HG02759 (cell line): ENCODE results near the gene WBP4.
"Not testable (repeated sequence)": the region's sequence is repeated elsewhere in the genome, so short reads cannot be mapped to it uniquely, and the experiment has no call there.

Experiments
- ATAC-seq: cut with Tn5 transposase; IDR thresholded peaks from one replicate; pipeline ENCODE4 v1.9.1; 2021; ENCODE audit warnings: mild to moderate bottlenecking, moderate library complexity; ENCODE audit not compliant: unreplicated experiment

The WBP4 gene

DNA sequence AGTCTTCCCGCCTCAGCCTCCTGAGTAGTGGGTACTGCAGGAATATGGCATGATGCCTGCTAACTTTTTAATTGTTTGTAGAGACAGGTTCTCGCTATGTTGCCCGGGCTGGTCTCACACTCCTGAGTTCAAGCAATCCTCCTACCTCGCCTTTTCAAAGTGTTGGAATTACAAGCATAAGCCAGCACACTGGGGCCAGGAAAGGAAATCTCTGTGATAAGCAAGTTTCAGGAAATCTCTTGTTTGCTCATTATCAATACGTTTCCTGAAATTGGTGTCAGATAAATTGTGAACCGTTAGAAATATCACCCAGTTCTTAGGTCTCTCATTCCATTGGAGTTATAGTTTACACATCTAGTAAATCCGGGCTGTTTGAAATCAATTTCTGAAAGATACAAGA lies 14.2 kb downstream of the WBP4 start:
- no peak for ATAC-seq

DNA sequence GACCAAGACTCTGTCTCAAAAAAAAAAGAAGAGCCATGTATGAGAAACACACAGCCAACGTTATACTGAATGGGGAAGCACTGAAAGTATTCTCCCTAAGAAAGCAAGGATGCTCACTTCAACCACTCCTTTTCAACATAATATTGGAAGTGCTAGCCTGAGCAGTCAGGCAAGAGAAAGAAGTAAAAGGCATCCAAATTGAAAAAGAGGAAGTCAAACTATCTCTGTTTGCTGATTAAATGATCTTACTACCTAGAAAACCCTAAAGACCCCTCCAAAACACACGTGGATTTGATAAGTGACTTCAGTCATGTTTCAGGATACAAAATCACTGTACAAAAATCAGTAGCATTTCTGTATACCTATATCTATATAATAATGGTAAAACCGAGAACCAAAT lies 16.2 kb downstream of the WBP4 start:
- ATAC-seq = no peak

DNA sequence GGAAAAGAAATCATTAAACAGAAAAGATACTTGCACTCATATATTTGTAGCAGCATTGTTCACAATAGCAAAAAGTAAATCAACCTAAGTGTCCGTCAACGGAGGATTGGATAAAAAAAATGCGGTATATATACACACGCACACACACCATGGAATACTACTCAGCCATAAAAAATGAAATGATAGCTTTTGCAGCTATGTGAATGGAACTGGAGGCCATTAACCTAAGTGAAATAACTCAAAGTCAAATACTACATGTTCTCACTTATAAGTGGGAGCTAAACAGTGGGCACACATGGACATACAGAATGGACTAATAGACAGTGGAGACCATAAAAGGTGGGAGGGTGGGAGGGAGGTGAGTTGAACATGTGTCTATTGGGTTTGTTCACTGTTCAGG lies 18.4 kb downstream of the WBP4 start:
- no peak for ATAC-seq

DNA sequence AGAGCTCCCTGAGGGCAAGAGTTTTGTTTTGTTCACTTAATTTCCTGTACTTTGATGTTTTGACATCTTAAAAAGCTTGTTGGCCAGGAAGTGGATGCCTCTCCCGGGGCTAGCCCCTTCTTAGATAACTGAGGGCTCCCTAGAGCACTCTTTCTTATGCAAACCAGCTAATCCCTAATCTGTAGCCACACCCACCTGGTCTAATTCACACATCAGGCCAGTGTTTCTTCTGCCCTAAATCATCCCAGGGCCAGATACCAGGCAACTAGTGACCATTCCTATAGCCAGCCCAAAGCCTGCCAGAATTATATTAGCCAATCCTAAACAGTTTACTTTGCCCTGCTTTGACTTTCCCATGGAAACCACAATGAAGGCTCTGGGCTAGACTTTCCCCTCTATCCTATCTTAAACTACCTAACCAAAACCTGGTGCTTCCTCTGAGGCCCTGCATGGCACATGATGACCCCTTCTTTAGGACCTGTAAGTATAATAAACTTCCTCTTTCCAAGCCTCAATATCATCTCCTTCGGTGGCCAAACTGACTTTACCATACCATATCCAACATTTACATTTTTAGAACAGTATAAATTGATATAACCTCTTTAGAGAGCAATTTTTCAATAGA lies 24.8 kb downstream of the WBP4 start:
- no peak for ATAC-seq

DNA sequence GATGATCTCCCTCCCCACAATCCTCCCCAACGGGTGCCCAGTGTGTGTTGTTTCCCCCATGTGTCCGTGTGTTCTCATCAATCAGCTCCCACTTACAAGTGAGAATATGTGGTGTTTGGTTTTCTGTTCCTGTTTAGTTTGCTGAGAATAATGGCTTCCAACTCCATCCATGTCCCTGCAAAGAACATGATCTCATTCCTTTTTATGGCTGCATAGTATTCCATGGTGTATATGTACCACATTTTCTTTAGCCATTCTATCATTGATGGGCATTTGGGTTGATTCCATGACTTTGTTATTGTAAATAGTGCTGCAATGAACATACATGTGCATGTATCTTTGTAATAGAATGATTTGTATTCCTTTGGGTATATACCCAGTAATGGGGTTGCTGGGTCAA lies 34.4 kb downstream of the WBP4 start:
- not testable (repeated sequence) for ATAC-seq

DNA sequence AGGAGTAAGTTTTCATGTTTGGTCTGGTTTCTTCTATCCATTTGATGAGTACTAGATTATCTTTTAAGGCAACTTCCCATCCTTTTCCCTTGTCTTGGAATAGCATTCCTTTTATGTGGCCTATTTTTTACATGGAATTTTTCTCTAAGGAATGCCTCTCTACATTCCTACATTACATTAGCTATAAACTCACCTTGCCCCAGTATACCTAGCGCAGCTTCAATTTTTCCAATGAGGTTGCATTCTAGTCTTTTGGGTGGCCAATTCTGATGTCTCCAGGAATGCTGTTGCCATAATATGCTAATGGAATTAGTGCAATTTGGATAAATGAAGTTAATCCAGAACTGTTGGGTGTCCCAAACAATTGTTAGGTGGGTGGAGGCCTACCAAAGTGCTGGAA lies 37.5 kb downstream of the WBP4 start:
- ATAC-seq = no peak

DNA sequence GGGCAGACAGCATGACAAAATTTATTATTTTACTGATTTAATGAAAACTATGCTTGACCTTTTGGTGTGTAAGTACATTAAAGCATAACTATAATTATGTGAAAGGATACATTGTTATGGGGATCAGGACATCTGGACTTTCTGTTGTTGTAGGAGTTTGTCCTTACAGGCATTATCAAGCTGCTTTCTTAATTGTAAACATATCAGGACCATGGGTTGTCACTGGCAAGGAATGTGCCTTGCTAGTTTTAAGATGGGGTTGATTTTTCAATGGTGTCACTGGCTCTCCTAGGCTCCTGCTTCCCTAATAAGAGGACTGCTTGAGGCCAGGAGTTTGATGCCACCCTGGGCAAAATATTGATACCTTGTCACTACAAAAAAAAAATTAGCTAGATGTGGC lies 38.7 kb downstream of the WBP4 start:
- ATAC-seq = no peak

DNA sequence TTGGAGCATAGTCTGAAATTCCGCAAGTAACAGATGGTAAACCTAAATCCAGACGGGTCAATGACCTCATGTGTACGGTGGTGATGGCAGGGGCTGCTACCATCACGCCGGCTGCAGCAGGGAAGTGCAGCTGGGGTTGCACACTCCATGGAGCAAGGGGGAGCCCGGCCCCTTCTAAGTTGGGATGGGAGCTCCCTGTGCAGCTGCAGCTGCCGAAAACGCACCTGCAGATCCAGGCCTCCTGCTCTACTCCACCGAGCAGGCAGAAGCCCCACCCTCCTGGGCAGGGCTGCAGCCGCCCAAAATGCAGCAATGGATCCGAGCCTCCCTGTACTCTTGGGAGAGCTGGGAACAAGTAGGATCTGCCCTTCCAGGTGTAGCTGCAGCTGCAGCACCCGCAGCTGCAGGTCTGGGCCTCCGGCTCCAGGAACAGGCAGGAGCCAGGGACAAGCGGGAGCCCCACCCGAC lies 45.8 kb downstream of the WBP4 start:
- ATAC-seq = no peak

DNA sequence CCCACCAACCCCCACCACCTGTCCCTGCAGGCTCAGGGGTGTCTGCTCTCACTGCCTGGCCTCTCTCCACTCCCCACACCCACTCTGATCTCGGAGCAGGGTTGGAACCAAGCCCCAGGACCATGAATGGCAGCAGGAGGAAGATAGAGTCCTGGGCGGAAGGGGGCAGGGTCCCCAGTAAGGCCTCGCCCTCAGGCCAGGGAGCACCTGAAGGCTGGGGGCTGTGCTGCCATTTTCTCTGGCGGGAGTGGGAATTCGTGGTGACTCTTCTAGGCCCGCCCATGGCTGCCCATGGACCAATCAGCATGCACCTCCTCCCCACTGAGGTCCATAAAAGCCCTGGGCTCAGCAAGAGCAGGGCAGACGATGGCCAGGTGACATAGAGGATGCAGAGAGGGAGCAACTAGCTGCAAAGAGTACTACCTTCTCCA lies 46.3 kb downstream of the WBP4 start:
- ATAC-seq = no peak

DNA sequence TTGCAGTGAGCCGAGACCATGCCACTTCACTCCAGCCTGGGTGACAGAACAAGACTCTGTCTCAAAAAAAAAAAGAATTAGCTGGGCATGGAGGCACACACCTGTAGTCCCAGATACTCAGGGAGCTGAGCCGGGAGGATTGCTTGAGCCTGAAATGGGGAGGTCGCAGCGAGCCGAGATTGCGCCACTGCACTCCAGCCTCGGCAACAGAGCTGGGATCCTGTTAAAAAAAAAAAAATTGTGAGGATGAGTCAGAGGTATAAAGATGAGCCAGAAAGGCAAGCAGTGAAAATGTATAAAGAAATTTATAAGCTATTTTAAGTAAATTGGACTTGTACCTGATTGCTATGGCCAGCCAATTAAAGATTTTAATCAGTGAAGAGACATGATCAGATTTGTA lies 50.1 kb downstream of the WBP4 start:
- no peak for ATAC-seq

DNA sequence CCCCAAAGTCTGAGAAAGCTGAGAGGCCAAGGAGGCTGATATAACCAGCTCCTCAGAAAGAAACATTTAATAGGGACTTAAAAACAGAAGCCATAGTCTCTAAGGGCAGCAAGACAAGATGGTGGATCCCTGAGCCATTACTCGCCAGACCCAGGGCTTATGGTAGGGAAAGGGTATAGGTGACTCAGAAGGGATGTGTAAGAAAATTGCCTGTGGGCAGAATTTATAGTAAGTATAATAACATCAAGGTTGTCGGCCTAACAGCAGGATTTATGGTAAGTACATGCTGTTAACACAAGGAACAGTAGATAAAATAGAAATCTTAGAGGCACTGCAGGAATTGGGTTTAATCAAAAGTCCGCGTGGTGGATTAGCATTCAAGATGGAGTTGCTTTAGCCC lies 56.6 kb downstream of the WBP4 start:
- ATAC-seq = no peak

DNA sequence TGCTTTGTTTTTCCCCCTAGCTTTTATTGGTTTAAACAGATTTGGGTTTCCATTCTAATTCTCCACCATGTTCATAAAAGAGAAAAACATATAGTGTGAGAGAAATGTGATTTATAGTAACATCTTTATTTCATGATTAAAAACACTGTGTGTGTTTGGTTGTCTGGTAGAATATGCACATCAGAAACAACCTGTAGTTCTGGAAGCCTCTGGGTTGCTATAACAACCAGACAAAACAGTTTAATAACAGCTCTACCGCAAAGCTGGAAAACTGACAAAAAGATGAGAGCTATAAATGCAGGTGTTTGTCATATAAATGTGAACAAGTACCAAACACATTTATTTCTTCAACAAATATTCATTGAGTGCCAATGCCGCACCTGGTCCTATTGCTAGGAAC lies 61.5 kb downstream of the WBP4 start:
- no peak for ATAC-seq

DNA sequence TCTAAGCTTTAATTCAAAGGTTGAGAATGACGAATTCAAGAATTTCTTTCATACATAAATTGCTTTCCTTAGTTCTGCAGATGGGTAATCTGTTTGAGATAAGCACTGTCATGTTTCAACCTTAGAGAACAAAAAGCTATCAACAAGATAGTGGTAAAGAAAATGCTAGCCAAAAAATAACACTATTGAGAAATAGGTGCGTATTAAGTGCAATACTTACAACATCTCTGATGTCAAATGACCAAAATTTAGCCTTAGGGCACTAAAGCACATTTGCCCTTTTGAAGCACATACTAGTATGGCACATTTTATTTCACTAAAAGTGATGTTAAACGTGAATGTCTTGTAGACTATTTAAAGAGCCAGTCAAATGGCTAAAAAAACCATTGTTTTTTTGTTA lies 66.4 kb downstream of the WBP4 start:
- ATAC-seq = no peak

DNA sequence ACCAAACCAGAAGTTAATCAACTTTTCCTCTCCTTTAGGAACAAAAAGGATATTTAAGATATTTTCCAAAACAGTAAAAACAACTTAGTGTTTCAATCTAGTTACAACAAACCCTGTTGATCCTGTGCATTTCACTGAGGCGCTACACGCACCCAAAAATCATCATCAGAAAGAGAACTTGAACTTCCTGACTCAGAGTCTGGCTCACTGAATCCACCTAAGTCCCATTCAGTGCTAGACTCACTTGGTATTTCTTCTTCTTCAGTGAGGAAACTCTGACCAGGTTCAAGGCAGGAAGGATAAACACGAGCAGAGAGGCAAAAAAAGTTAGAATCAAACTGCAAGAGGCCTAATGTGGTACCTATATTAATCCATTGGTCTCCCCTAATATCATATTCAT lies 69.0 kb downstream of the WBP4 start:
- no peak for ATAC-seq

DNA sequence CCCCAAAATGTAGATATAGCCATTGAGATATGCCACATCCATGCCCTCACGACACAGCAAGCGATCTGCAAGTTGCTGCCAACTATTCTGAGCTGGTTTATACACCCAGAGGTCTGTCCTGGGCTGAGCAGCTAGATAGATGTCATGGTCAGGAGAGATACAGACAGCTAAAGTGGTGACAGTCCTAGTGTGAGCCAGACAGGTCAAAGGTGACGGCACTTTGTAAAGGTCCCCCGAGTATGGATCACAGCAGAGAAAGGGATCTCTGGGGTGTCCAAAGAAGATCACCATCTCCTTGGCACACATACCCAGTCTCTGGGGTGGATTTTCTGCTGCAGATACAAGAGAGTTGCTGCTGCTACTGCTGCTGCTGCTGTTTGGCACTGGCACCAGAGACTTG lies 69.9 kb downstream of the WBP4 start:
- ATAC-seq = not testable (repeated sequence)

DNA sequence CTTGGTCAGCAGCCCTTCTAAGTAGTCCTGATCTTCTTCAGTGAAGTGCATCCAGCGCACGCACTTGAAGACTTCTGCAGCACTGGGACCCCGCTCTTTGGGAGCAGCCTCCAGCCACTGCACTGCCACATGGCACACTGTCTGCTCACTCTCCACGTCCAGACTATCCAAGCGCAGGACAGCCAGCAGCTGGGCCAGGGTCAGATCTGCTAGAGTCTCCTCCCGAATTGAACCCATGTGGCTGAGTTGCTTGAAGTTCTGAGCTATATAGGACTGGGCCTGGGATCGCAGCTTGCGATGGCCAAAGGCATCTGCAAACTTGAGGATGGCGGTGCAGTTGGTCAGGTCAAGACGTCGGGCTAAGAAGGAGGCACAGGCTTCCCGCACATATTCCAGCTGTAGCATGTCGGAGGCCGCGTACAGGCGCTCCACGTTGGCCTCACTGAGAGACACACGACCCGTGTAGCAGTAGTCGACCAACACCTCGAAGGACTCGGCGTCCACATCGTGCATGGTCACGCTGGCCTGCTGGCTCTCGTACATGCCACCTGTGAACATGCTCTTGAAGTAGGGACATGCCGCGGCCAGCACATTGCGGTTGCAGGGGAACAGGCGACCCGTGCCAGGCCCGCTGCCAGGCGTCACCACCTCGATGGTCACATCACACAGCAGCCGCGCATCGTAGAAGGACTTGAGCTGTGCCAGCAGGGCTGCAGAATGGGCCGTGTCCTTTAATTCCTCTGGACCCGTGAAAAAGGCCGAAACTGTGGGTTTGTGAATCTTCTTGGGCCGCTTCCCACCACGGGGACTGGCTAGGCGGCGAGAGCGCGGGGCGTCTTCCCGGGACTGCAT lies 70.6 kb downstream of the WBP4 start:
- peak; percentile 9 for ATAC-seq

DNA sequence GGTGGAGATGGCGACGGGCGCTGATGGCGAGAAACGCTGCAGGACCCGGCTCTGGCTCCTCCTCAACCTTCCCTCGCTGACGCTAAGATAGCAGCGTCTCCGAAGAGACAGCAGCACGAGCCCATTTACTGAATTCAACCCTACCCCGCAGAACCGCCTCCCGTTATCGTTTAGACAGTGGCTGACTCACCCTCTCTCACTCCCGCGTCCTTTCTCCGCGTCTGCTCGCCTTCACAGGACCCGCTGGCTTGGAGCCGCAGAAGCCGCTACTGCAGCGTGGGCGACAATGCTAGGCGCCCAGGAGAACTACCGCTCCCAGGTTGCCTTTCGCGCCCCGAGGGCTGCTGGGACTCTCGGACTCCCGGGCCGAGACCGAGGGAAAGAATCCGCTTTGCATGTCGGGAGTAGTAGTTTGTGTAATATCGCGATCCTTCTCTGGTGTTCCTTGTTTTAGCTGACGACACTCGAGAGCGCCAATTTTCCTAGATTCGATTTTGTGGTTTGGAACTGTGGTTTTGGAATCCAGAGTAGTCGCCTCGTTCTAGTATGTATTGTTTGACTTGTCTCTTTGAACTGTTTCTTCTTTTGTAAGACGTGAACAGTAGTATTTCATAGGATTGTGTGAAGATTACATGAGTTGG lies 71.3 kb downstream of the WBP4 start, which contains the start of gene KBTBD6:
KBTBD6 (minus strand) TSS at position 291 of the 641 bp plus-strand sequence. CDS start 291 bp downstream, outside the sequence.
- ATAC-seq = peak; percentile 98
